SU-DHL-6 (cell line): ENCODE data around the gene WIF1.

Experiments
- H2AFZ ChIP-seq: fragments of 200-600 bp; sonication (generic); 2 replicates; pipeline ENCODE4 v1.6.1; 2014; ENCODE audit warnings: low read depth, mild to moderate bottlenecking, moderate library complexity, mixed read lengths, antibody characterized with exemption, low read length; ENCODE audit not compliant: severe bottlenecking
- H3F3A ChIP-seq: fragments of 200-600 bp; shearing (Covaris generic); 2 replicates; pipeline ENCODE4 v1.6.0; 2016; ENCODE audit warnings: antibody characterized with exemption, mild to moderate bottlenecking; ENCODE audit not compliant: insufficient read depth
- H3K27ac ChIP-seq: fragments of 200-600 bp; sonication (generic); 2 replicates; pipeline ENCODE4 v1.5.1; 2016; ENCODE audit warnings: low read depth, mild to moderate bottlenecking, low read length, moderate library complexity, mixed read lengths
- H3K27me3 ChIP-seq: fragments of 200-600 bp; sonication (generic), shearing (Covaris generic); 2 replicates; pipeline ENCODE4 v1.6.0; 2014; ENCODE audit warnings: mild to moderate bottlenecking, low read length
- H3K36me3 ChIP-seq: fragments of 200-600 bp; sonication (generic); 2 replicates; pipeline ENCODE4 v1.6.1; 2014; ENCODE audit warnings: mild to moderate bottlenecking, low read length, mixed read lengths
- H3K4me2 ChIP-seq: fragments of 300-600, 200-600 bp; shearing (Covaris generic), sonication (generic); 2 replicates; pipeline ENCODE4 v1.6.0; 2014; ENCODE audit warnings: low read length, low read depth, mild to moderate bottlenecking; ENCODE audit not compliant: poor library complexity, severe bottlenecking
- H3K4me3 ChIP-seq: fragments of 200-600 bp; sonication (generic); 2 replicates; pipeline ENCODE4 v1.5.1; 2014; ENCODE audit warnings: antibody characterized with exemption, low read length, mild to moderate bottlenecking, mixed read lengths; ENCODE audit not compliant: insufficient read depth, poor library complexity, severe bottlenecking
- H3K79me2 ChIP-seq: fragments of 200-600 bp; sonication (generic); 2 replicates; pipeline ENCODE4 v1.6.1; 2014; ENCODE audit warnings: mild to moderate bottlenecking, low read length, moderate library complexity; ENCODE audit not compliant: insufficient read depth
- H3K9ac ChIP-seq: fragments of 200-600 bp; sonication (generic); 2 replicates; pipeline ENCODE4 v1.7.0; 2014; ENCODE audit warnings: mild to moderate bottlenecking, low read length
- H3K9me2 ChIP-seq: fragments of 200-600 bp; sonication (generic); replicated peaks from 2 replicates; pipeline ENCODE4 v1.6.1; 2014; ENCODE audit warnings: low read length; ENCODE audit not compliant: insufficient read depth
- H3K9me3 ChIP-seq: fragments of 200-600 bp; sonication (generic); 2 replicates; pipeline ENCODE4 v1.6.1; 2014; ENCODE audit warnings: low read length, mixed read lengths; ENCODE audit not compliant: insufficient read depth
- H4K20me1 ChIP-seq: fragments of 200-600 bp; sonication (generic); 2 replicates; pipeline ENCODE4 v1.6.1; 2014; ENCODE audit warnings: low read depth, mild to moderate bottlenecking, antibody characterized with exemption, low read length, moderate library complexity, mixed read lengths
- CTCF ChIP-seq: fragments of 200-600 bp; sonication (generic); IDR thresholded peaks from one replicate; pipeline ENCODE4 v1.5.1; 2017; ENCODE audit warnings: antibody characterized with exemption, mild to moderate bottlenecking, low read length, moderate library complexity; ENCODE audit not compliant: insufficient read depth, poor library complexity, severe bottlenecking
- EZH2phosphoT487 ChIP-seq: fragments of 200-600 bp; sonication (generic), shearing (Covaris generic); conservative IDR thresholded peaks from 2 replicates; pipeline ENCODE4 v1.6.1; 2018; ENCODE audit warnings: mild to moderate bottlenecking, antibody characterized with exemption, low read length, moderate library complexity, mixed read lengths

WIF1 gene

DNA sequence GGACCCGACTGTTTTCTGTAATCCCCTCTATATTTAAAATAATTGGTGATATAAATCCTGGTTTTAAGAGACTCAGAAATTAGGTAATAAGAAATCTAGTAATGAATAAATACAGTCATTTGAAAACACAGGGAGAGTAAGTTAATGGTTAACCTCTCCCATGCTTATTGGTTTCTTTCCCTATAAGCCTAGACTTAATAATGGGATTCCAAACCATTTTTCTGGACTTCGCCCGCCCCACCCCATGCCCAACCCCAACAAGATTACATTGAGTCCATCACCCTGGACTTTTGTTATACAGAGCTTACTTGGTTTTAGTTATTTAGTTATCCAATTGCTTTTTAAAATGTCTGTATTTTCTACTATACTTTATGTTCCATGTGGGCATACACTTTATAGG, 98.7 kb downstream of the WIF1 start:
- no peaks in the 10 kb centered on the region for H3F3A ChIP-seq
- no peaks in the 10 kb centered on the region for H4K20me1 ChIP-seq
- H2AFZ ChIP-seq, result no peak overlapping the region
- no peaks in the 10 kb centered on the region for H3K36me3 ChIP-seq
- no peaks in the 10 kb centered on the region for H3K9me2 ChIP-seq
- no peak overlapping the region for H3K4me2 ChIP-seq
- no peak overlapping the region for H3K9ac ChIP-seq
- no peaks in the 10 kb centered on the region for H3K27me3 ChIP-seq
- TF ChIP-seq CTCF (no peak), EZH2phosphoT487 (no peak)
- no peak overlapping the region for H3K27ac ChIP-seq
- 0 out of 2 replicates have a peak, but pooled peaks cover 3% of the 10 kb centered on the region for H3K9me3 ChIP-seq
- no peak overlapping the region for H3K4me3 ChIP-seq
- no peaks in the 10 kb centered on the region for H3K79me2 ChIP-seq

DNA sequence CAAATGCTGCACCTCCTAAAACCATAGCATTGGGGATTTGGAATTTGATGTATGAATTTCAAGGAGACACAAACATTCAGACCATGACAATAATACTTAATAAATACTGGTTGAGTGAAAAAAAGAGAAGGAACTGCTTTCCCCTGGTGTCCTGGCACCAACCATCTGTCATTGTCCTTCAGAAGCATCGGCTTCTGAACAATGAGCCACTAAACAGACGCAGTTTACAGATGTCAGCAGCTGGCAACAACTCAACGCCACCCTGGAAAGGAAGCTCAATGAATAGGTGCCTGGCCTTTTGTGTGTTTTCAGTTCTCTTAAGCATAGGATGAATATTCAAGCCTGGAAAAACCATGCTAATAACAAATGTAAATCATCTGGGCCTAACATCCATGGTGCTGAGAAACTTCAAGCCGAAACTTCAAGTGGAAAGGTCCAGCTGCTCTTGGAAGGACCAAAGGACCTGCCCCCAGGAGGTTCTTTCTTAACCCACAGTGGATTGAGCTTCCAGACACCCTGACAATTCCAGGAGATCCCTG, 101.3 kb downstream of the WIF1 start:
- Histone ChIP-seq H3K9ac (no peak overlapping the region), H3K4me3 (no peak overlapping the region), H3K9me2 (no peaks in the 10 kb centered on the region), H3K36me3 (no peaks in the 10 kb centered on the region), H3K9me3 (no peaks in the 10 kb centered on the region), H3K4me2 (no peak overlapping the region), H3K27me3 (no peaks in the 10 kb centered on the region), H3F3A (no peaks in the 10 kb centered on the region), H2AFZ (no peak overlapping the region), H4K20me1 (no peaks in the 10 kb centered on the region), H3K27ac (no peak overlapping the region), H3K79me2 (no peaks in the 10 kb centered on the region)
- TF ChIP-seq CTCF (no peak), EZH2phosphoT487 (no peak)

DNA sequence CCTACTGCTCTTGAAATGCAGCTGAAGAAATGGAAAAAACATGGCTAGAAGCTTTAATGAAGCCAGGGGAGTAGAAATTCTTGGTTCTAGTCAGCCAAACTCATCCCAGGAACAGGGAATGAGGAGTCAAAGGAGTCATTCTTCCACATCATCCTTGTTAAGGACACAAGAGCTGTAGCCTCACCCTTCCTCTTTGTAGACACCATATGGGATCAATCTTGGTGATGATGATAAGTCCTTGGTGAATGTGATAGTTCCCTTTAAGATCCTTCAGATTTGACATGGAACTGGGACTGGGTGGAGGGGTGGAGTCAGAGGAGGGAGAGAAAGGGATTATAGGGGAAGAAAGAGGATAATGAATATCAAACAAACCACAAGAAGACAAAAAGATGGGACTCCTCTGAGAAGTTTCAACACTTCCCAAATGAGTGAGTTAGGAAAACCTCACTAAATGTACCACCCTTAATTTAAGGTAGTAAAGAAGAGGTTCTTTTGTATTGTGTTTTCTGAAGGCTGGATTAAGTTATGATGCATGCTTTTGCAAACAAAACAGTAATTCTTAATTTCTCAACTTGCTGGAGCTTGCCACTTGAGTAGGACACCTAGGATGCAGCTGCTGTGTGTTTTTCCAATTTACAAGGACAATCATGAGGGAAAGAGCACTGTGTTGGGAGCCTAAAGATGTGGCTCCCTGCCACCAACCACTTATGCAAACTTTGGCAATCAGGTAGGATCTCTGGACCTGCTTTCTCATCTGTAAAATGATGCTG, 104.0 kb downstream of the WIF1 start:
- H2AFZ ChIP-seq, result no peak overlapping the region
- no peak overlapping the region for H3K9ac ChIP-seq
- no peaks in the 10 kb centered on the region for H3K9me2 ChIP-seq
- TF ChIP-seq CTCF, result no peak
- TF ChIP-seq EZH2phosphoT487, result no peak
- H3K79me2 ChIP-seq, result no peaks in the 10 kb centered on the region
- no peak overlapping the region for H3K4me3 ChIP-seq
- no peaks in the 10 kb centered on the region for H3F3A ChIP-seq
- no peaks in the 10 kb centered on the region for H3K36me3 ChIP-seq
- H3K27ac ChIP-seq, result no peak overlapping the region
- H3K9me3 ChIP-seq, result no peaks in the 10 kb centered on the region
- no peak overlapping the region for H3K4me2 ChIP-seq
- no peaks in the 10 kb centered on the region for H4K20me1 ChIP-seq
- H3K27me3 ChIP-seq, result no peaks in the 10 kb centered on the region
